BE2C (cell line): ENCODE measurements around the gene SEPTIN8. TPM values are rescaled to one million over a fixed set of nuclear protein-coding genes. Genes with fewer than 3 reads are reported as not detected.

Source experiments
- DNase-seq: peaks from one replicate; pipeline ENCODE4 v3.0.0-alpha.2; 2020
- H3K27me3 ChIP-seq: fragments of 250-450 bp; sonication (Bioruptor Pico); 2 replicates; pipeline ENCODE4 v1.5.1; 2020; ENCODE audit warnings: mild to moderate bottlenecking
- H3K36me3 ChIP-seq: fragments of 250-450 bp; sonication (Bioruptor Pico); 2 replicates; pipeline ENCODE4 v1.5.1; 2020; ENCODE audit warnings: mild to moderate bottlenecking
- H3K4me1 ChIP-seq: fragments of 250-450 bp; sonication (Bioruptor Pico); 2 replicates; pipeline ENCODE4 v1.5.1; 2020
- H3K4me3 ChIP-seq: 2 replicates; pipeline ENCODE4 v1.5.1; 2011; ENCODE audit warnings: low read depth, low read length
- H3K9me3 ChIP-seq: fragments of 250-450 bp; sonication (Bioruptor Pico); 2 replicates; pipeline ENCODE4 v1.5.1; 2020
- CTCF ChIP-seq: IDR thresholded peaks from 2 replicates; pipeline ENCODE4 v1.5.1; 2012; ENCODE audit warnings: mild to moderate bottlenecking, low read depth, low read length
- polyA plus RNA-seq: library from polyadenylated mRNA; unstranded; fragments of >200 nt; gene quantifications from one replicate; pipeline ENCODE4 v1.2.1, GENCODE V29; 2012; ENCODE audit warnings: low read depth, missing spikeins; ENCODE audit not compliant: insufficient read length, insufficient read depth

The SEPTIN8 gene
- 34.7 TPM for polyA plus RNA-seq

GRCh38 chr5:132777209-132778069 lies at the start of gene SEPTIN8:
Gene SEPTIN8, minus strand, starts transcription at chr5:132777239. Its CDS starts 102 bp downstream, at chr5:132777137.
- H3K4me1 ChIP-seq, result peaks cover 22% of the 10 kb centered on the region
- peak within 1 kb of the TSS; percentile 83 for H3K4me3 ChIP-seq
- H3K27me3 ChIP-seq, result no peaks in the 10 kb centered on the region
- peak; percentile 67 for DNase-seq
- no peaks in the 10 kb centered on the region for H3K9me3 ChIP-seq
- no peaks in the 10 kb centered on the region for H3K36me3 ChIP-seq
- TF ChIP-seq CTCF, result no peak

GRCh38 chr5:132826424-132827082 lies 49.5 kb upstream of the SEPTIN8 start:
- Histone ChIP-seq H3K27me3 (no peaks in the 10 kb centered on the region), H3K4me3 (no peak overlapping the region), H3K36me3 (no peaks in the 10 kb centered on the region), H3K9me3 (no peaks in the 10 kb centered on the region), H3K4me1 (no peaks in the 10 kb centered on the region)
- DNase-seq, result no peak
- no peak for TF ChIP-seq CTCF

- DNase-seq, result no peak
- H3K9me3 ChIP-seq, result no peaks in the 10 kb centered on the region
- H3K27me3 ChIP-seq, result no peaks in the 10 kb centered on the region
- no peak overlapping the region for H3K4me3 ChIP-seq
- no peaks in the 10 kb centered on the region for H3K4me1 ChIP-seq
- no peak for TF ChIP-seq CTCF
- H3K36me3 ChIP-seq, result no peaks in the 10 kb centered on the region
Observed at GRCh38 chr5:132825834-132826391, 48.9 kb upstream of the SEPTIN8 start.

- H3K4me3 ChIP-seq, result no peak overlapping the region
- H3K4me1 ChIP-seq, result no peaks in the 10 kb centered on the region
- TF ChIP-seq CTCF, result no peak
- DNase-seq, result no peak
- H3K27me3 ChIP-seq, result no peaks in the 10 kb centered on the region
- H3K36me3 ChIP-seq, result no peaks in the 10 kb centered on the region
- no peaks in the 10 kb centered on the region for H3K9me3 ChIP-seq
Observed at GRCh38 chr5:132825033-132825833, 48.2 kb upstream of the SEPTIN8 start.

GRCh38 chr5:132824426-132824825 lies 47.4 kb upstream of the SEPTIN8 start:
- no peaks in the 10 kb centered on the region for H3K36me3 ChIP-seq
- no peaks in the 10 kb centered on the region for H3K4me1 ChIP-seq
- no peak for TF ChIP-seq CTCF
- DNase-seq, result no peak
- H3K4me3 ChIP-seq, result no peak overlapping the region
- H3K27me3 ChIP-seq, result no peaks in the 10 kb centered on the region
- no peaks in the 10 kb centered on the region for H3K9me3 ChIP-seq
